ENCODE data around the gene XYLT1. TPM values are rescaled to one million over a fixed set of nuclear protein-coding genes. Genes with fewer than 3 reads are reported as not detected.

Gene XYLT1
- total and polyA plus RNA-seq, 10 of the 15 experiments (the other 5 are each of a cell fraction or from before 2014, with no cell fraction given) = 0.88 to 14.8 (median 5.8) TPM

DNA sequence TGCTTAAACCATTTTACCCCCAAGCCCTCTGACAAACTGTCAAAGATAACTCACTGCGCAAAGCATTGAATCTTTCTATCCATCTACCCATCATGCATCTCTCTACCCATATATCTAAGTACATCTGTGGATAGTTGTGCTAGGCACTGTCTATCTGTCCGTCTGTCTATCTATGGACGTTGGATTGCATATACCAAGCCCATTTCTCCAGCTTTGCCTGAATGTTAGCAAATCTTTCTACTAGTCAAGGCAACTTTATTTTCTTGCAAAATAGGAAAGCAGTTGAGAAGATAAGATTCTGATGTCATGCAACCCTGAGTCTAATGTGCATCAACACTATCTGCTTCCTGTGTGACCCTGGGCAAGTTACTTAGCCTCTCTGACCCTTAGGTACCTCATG lies 117.2 kb downstream of the XYLT1 start:
- no peak overlapping the region for H3K27ac ChIP-seq (ENCODE audit: control insufficient read depth, insufficient read depth)
- 0% methylated on average over 3 of the region's 3 CpGs for WGBS (ENCODE audit: insufficient coverage, insufficient replicate concordance, low lambda C conversion rate, missing lambda C conversion rate)
- BruUV-seq (replicated peaks) = no TSS peak
- ChIA-PET SMC1A (ENCODE audit: uncharacterized antibody, unreplicated experiment) (interaction anchor here (0.7 to 3.2 kb wide), 6 partner anchors 7 to 114 kb away, joined by 3 to 16 read pairs (median 7); no protein-coding TSS in a partner anchor), POLR2A (interaction anchor here (1.0 to 1.7 kb wide), 3 partner anchors 10 to 18 kb away, joined by 3 to 4 read pairs (median 3); no protein-coding TSS in a partner anchor), CTCF (interaction anchor here (0.5 to 0.9 kb wide), 2 partner anchors 80 to 113 kb away, joined by 3 read pairs; no protein-coding TSS in a partner anchor), RAD21 (ENCODE audit: unreplicated experiment) (interaction anchor here (0.9 to 2.0 kb wide), 3 partner anchors 8 to 114 kb away, joined by 3 to 9 read pairs (median 5); no protein-coding TSS in a partner anchor)
- DNase-seq (ENCODE audit: low read depth, low spot score) = no peak
- no peak overlapping the region for H3K9ac ChIP-seq (ENCODE audit: control insufficient read depth, insufficient read depth, low read length)
- in situ Hi-C loops (cut with MboI) (no loop called here), intact Hi-C loops (cut with micrococcal nuclease; ENCODE audit: unreplicated experiment) (no loop called here)
- no peaks in the 10 kb centered on the region for H3K27me3 ChIP-seq (replicated peaks in 1 of 2; ENCODE audit: control insufficient read depth in 2 of 2, insufficient read depth in 2 of 2, low read length in 1 of 2)
- H2AFZ ChIP-seq (ENCODE audit: control insufficient read depth, low read depth, low read length) = no peak overlapping the region
- no peaks in the 10 kb centered on the region for H3K79me2 ChIP-seq (ENCODE audit: control insufficient read depth, insufficient read depth, low read length)
- H3K4me3 ChIP-seq = no peak overlapping the region
- no peaks in the 10 kb centered on the region for H3K4me1 ChIP-seq (ENCODE audit: control insufficient read depth, insufficient read depth, low read length)
- H4K20me1 ChIP-seq (ENCODE audit: control insufficient read depth, insufficient read depth) = no peaks in the 10 kb centered on the region
- no peak overlapping the region for H3K4me2 ChIP-seq (ENCODE audit: control insufficient read depth, insufficient read depth)
- H3K9me3 ChIP-seq (replicated peaks; ENCODE audit: control insufficient read depth, insufficient read depth, low read length) = no peaks in the 10 kb centered on the region
- no peak for TF ChIP-seq ZBED1 (IDR thresholded peaks at IDR 0.05; ENCODE audit: borderline replicate concordance)
- no peak for TF ChIP-seq HDGF (IDR thresholded peaks at IDR 0.05)
- TF ChIP-seq, protein P1, sequence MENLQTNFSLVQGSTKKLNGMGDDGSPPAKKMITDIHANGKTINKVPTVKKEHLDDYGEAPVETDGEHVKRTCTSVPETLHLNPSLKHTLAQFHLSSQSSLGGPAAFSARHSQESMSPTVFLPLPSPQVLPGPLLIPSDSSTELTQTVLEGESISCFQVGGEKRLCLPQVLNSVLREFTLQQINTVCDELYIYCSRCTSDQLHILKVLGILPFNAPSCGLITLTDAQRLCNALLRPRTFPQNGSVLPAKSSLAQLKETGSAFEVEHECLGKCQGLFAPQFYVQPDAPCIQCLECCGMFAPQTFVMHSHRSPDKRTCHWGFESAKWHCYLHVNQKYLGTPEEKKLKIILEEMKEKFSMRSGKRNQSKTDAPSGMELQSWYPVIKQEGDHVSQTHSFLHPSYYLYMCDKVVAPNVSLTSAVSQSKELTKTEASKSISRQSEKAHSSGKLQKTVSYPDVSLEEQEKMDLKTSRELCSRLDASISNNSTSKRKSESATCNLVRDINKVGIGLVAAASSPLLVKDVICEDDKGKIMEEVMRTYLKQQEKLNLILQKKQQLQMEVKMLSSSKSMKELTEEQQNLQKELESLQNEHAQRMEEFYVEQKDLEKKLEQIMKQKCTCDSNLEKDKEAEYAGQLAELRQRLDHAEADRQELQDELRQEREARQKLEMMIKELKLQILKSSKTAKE (IDR thresholded peaks at IDR 0.05; ENCODE audit: low read depth, poor library complexity, severe bottlenecking) = no peak
- TF ChIP-seq RFX5 (IDR thresholded peaks at IDR 0.05; ENCODE audit: low read depth, low read length) = no peak
- TF ChIP-seq ZZZ3 (IDR thresholded peaks at IDR 0.05; ENCODE audit: control insufficient read depth, insufficient read length, low read depth) = no peak
- no peak for TF ChIP-seq BCL11A (IDR thresholded peaks at IDR 0.05; ENCODE audit: low read depth, low read length)
- TF ChIP-seq, protein P2, sequence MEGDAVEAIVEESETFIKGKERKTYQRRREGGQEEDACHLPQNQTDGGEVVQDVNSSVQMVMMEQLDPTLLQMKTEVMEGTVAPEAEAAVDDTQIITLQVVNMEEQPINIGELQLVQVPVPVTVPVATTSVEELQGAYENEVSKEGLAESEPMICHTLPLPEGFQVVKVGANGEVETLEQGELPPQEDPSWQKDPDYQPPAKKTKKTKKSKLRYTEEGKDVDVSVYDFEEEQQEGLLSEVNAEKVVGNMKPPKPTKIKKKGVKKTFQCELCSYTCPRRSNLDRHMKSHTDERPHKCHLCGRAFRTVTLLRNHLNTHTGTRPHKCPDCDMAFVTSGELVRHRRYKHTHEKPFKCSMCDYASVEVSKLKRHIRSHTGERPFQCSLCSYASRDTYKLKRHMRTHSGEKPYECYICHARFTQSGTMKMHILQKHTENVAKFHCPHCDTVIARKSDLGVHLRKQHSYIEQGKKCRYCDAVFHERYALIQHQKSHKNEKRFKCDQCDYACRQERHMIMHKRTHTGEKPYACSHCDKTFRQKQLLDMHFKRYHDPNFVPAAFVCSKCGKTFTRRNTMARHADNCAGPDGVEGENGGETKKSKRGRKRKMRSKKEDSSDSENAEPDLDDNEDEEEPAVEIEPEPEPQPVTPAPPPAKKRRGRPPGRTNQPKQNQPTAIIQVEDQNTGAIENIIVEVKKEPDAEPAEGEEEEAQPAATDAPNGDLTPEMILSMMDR (IDR thresholded peaks at IDR 0.05 in 2 of 3, conservative IDR thresholded peaks at IDR 0.05 in 1 of 3; ENCODE audit: control insufficient read depth in 2 of 3, extremely low read depth in 1 of 3, insufficient read depth in 1 of 3, low read depth in 3 of 3, low read length in 3 of 3) = no peak
- TF ChIP-seq EZH2 (IDR thresholded peaks at IDR 0.05; ENCODE audit: borderline replicate concordance, control insufficient read depth, low read depth, low read length) = no peak
- no peak for TF ChIP-seq HDAC6 (IDR thresholded peaks at IDR 0.05; ENCODE audit: unreplicated experiment)
- no peak for TF ChIP-seq ZNF274 (IDR thresholded peaks at IDR 0.05; ENCODE audit: insufficient read depth, insufficient read length)
- TF ChIP-seq JUNB (IDR thresholded peaks at IDR 0.05) = no peak
- no peak for TF ChIP-seq SIN3A (IDR thresholded peaks at IDR 0.05; ENCODE audit: low read depth, low read length)
- TF ChIP-seq CBX3 (IDR thresholded peaks at IDR 0.05; ENCODE audit: borderline replicate concordance, low read depth) = no peak
- TF ChIP-seq, protein P3, sequence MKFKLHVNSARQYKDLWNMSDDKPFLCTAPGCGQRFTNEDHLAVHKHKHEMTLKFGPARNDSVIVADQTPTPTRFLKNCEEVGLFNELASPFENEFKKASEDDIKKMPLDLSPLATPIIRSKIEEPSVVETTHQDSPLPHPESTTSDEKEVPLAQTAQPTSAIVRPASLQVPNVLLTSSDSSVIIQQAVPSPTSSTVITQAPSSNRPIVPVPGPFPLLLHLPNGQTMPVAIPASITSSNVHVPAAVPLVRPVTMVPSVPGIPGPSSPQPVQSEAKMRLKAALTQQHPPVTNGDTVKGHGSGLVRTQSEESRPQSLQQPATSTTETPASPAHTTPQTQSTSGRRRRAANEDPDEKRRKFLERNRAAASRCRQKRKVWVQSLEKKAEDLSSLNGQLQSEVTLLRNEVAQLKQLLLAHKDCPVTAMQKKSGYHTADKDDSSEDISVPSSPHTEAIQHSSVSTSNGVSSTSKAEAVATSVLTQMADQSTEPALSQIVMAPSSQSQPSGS (IDR thresholded peaks at IDR 0.05; ENCODE audit: low read length) = no peak
- H3K36me3 ChIP-seq (ENCODE audit: control insufficient read depth in 2 of 2, insufficient read depth in 2 of 2, low read length in 1 of 2) = peaks cover 0 to 3% of the 10 kb centered on the region in 2 experiments; a peak in 1 of 4 replicates
- FAIRE-seq = no peak
- ATAC-seq = no peak

All from GM12878 (cell line).